ENCODE data around the gene TIPARP. TPM values are rescaled to one million over a fixed set of nuclear protein-coding genes. Genes with fewer than 3 reads are reported as not detected.

Gene TIPARP
- total RNA-seq, 4 donors from 2014 or later: 27.7 to 287 (median 98.7) TPM

GRCh38 chr3:156638271-156638670 is 36.1 kb upstream of the TIPARP start:
- ATAC-seq (ENCODE audit: low FRiP score) (no peak), DNase-seq (ENCODE audit: low spot score) (no peak)
- TF ChIP-seq CTCF (IDR thresholded peaks at IDR 0.05): no peak

GRCh38 chr3:156639414-156640023 is 34.9 kb upstream of the TIPARP start:
- ATAC-seq (ENCODE audit: low FRiP score): no peak
- DNase-seq (ENCODE audit: low spot score): no peak
- no peak for TF ChIP-seq CTCF (IDR thresholded peaks at IDR 0.05)

GRCh38 chr3:156641618-156641975 is 32.8 kb upstream of the TIPARP start:
- no peak for ATAC-seq (ENCODE audit: low FRiP score)
- no peak for TF ChIP-seq CTCF (IDR thresholded peaks at IDR 0.05)
- no peak for DNase-seq (ENCODE audit: low spot score)

- no peak for TF ChIP-seq CTCF (IDR thresholded peaks at IDR 0.05)
- DNase-seq (ENCODE audit: low spot score): no peak
- ATAC-seq (ENCODE audit: low FRiP score): no peak
These were observed 31.4 kb upstream of the TIPARP start for GRCh38 chr3:156642750-156643728.

GRCh38 chr3:156643729-156644389 is 30.5 kb upstream of the TIPARP start:
- no peak for DNase-seq (ENCODE audit: low spot score)
- no peak for TF ChIP-seq CTCF (IDR thresholded peaks at IDR 0.05)

GRCh38 chr3:156644958-156645357 is 29.4 kb upstream of the TIPARP start:
- TF ChIP-seq CTCF (IDR thresholded peaks at IDR 0.05): no peak
- ATAC-seq (ENCODE audit: low FRiP score) (no peak), DNase-seq (ENCODE audit: low spot score) (no peak)

More at GRCh38 chr3:156643729-156644389, 30.5 kb upstream of the TIPARP start:
- peak; percentile 82 for ATAC-seq (ENCODE audit: low FRiP score)
